Lung (tissue), 16 donors: ENCODE results near the gene KLLN. TPM values are rescaled to one million over a fixed set of nuclear protein-coding genes. Genes with fewer than 3 reads are reported as not detected.
"Not testable (repeated sequence)": the region's sequence is repeated elsewhere in the genome, so short reads cannot be mapped to it uniquely, and the experiment has no call there.

ENCODE experiments used
- ATAC-seq: fragments of 200-7000 bp; cut with Tn5 transposase; one replicate; pipeline ENCODE4 v1.9.1; 2020; ENCODE audit warnings: moderate number of reproducible peaks; ENCODE audit not compliant: insufficient read depth, low FRiP score
- DNase-seq, 3 donors: peaks; one replicate each; pipeline ENCODE4 v3.0.0-alpha.2; 2013 to 2017
- H3K27ac ChIP-seq, 2 donors: one replicate each; pipeline ENCODE4 v1.5.1; 2013; ENCODE audit warnings: mild to moderate bottlenecking in 2 of 2, moderate library complexity in 2 of 2, control low read depth in 1 of 2, inconsistent platforms in 1 of 2, low read depth in 1 of 2, low read length in 1 of 2
- H3K27me3 ChIP-seq, 3 donors: one replicate each; pipeline ENCODE4 v1.5.1; 2013; ENCODE audit warnings: low read length in 2 of 3; ENCODE audit not compliant: control insufficient read depth in 3 of 3, insufficient read depth in 3 of 3
- H3K36me3 ChIP-seq, 4 donors: one replicate each; pipeline ENCODE4 v1.5.1; 2013; ENCODE audit warnings: low read length in 4 of 4, mild to moderate bottlenecking in 1 of 4, moderate library complexity in 1 of 4; ENCODE audit not compliant: control insufficient read depth in 4 of 4, insufficient read depth in 4 of 4
- H3K4me1 ChIP-seq, 5 donors: one replicate each; pipeline ENCODE4 v1.5.1; 2013; ENCODE audit warnings: low read length in 5 of 5, mild to moderate bottlenecking in 2 of 5, moderate library complexity in 1 of 5; ENCODE audit not compliant: control insufficient read depth in 5 of 5, insufficient read depth in 5 of 5
- H3K4me3 ChIP-seq: one replicate; pipeline ENCODE4 v1.5.1; 2013; ENCODE audit warnings: mild to moderate bottlenecking, control low read depth, moderate library complexity
- H3K9ac ChIP-seq, 2 donors: one replicate each; pipeline ENCODE4 v1.5.1; 2013; ENCODE audit warnings: low read length in 2 of 2, control low read depth in 1 of 2; ENCODE audit not compliant: insufficient read depth in 1 of 2
- H3K9me3 ChIP-seq, 4 donors: one replicate each; pipeline ENCODE4 v1.5.1; 2013; ENCODE audit warnings: low read length in 3 of 4, mild to moderate bottlenecking in 1 of 4, moderate library complexity in 1 of 4; ENCODE audit not compliant: control insufficient read depth in 4 of 4, insufficient read depth in 3 of 4
- WGBS, 2 donors: extraction: QIAGEN DNeasy Blood & Tissue Kit; methylation state at CpG; one replicate each; pipeline ENCODE4 v1.1.7; 2013; 5-methylcytosine and 5-hydroxymethylcytosine counted together
- long read RNA-seq, 5 donors: transcript quantifications; one replicate each; lab custom pipeline, GENCODE V29; 2026
- polyA plus RNA-seq, 2 donors: library from polyadenylated mRNA; stranded (reverse); fragments of 200-250 nt; gene quantifications; one replicate each; pipeline ENCODE4 v1.2.1, GENCODE V29; 2013
- total RNA-seq, 2 donors: library from RNA; depleted of rRNA in 1 of 2; stranded (reverse); fragments of >200 nt in 1 of 2; gene quantifications; one replicate each; pipeline ENCODE4 v1.2.1, GENCODE V29; 2014 to 2021
- TF ChIP-seq, protein P1 (sequence below): IDR thresholded peaks from 2 replicates; pipeline ENCODE4 v1.5.1; 2012; ENCODE audit warnings: mild to moderate bottlenecking; ENCODE audit errors: control extremely low read depth, extremely low read depth
- donor health status: control.
- donor health status: control.
- donor health status: Bipolar disorder and iron deficiency.
- donor health status: healthy.
- donor health status: DM: yes; HTN: yes; CAD: no.

KLLN gene, protein sequence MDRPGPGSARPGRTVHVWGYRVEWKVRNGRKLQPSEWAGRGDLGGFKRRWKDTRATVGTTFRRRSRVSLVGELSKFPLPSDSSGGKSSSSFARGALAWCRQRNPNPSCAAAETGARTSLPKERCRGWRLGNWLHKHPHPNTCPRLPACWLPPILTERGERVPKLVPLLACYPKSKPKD
- total RNA-seq (1 to 10 TPM; 1.1 to 1.5 TPM), polyA plus RNA-seq (under 1 TPM; 0.14 to 0.66 TPM)
- long read RNA-seq, donor 1, full-length matches to known transcripts = 1 of 1 reads
- long read RNA-seq, donor 1, partial matches to known transcripts = 0 of 1 reads
- long read RNA-seq, donor 1, other reads (novel, unspliced or antisense) = 0 of 1 reads
- long read RNA-seq, donor 2, full-length matches to known transcripts = 1 of 1 reads
- long read RNA-seq, donor 2, partial matches to known transcripts = 0 of 1 reads
- long read RNA-seq, donor 2, other reads (novel, unspliced or antisense) = 0 of 1 reads
- long read RNA-seq, donor 3 = 0 reads
- long read RNA-seq, donor 4, full-length matches to known transcripts = 2 of 2 reads
- long read RNA-seq, donor 4, partial matches to known transcripts = 0 of 2 reads
- long read RNA-seq, donor 4, other reads (novel, unspliced or antisense) = 0 of 2 reads
- long read RNA-seq, donor 5, full-length matches to known transcripts = 2 of 2 reads
- long read RNA-seq, donor 5, partial matches to known transcripts = 0 of 2 reads
- long read RNA-seq, donor 5, other reads (novel, unspliced or antisense) = 0 of 2 reads

DNA sequence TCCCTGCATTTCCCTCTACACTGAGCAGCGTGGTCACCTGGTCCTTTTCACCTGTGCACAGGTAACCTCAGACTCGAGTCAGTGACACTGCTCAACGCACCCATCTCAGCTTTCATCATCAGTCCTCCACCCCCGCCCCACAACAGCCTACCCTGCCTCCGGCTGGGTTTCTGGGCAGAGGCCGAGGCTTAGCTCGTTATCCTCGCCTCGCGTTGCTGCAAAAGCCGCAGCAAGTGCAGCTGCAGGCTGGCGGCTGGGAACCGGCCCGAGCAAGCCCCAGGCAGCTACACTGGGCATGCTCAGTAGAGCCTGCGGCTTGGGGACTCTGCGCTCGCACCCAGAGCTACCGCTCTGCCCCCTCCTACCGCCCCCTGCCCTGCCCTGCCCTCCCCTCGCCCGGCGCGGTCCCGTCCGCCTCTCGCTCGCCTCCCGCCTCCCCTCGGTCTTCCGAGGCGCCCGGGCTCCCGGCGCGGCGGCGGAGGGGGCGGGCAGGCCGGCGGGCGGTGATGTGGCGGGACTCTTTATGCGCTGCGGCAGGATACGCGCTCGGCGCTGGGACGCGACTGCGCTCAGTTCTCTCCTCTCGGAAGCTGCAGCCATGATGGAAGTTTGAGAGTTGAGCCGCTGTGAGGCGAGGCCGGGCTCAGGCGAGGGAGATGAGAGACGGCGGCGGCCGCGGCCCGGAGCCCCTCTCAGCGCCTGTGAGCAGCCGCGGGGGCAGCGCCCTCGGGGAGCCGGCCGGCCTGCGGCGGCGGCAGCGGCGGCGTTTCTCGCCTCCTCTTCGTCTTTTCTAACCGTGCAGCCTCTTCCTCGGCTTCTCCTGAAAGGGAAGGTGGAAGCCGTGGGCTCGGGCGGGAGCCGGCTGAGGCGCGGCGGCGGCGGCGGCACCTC lies at the start of gene KLLN, which contains the start of gene PTEN:
KLLN (minus strand) TSS at position 481 of the 891 bp plus-strand sequence. CDS start 1,046 bp downstream, outside the sequence.
PTEN (plus strand) TSS at position 573 of the 891 bp plus-strand sequence. CDS start 845 bp downstream, outside the sequence.
- Histone ChIP-seq H3K9me3 (no peaks in the 10 kb centered on the region), H3K4me1 (peaks cover 0 to 6% (median 0%) of the 10 kb centered on the region in 5 donors), H3K27me3 (no peaks in the 10 kb centered on the region), H3K27ac (peak within 1 kb of the TSS; percentile 92 to 100), H3K4me3 (peak within 1 kb of the TSS; percentile 71), H3K9ac (peak within 1 kb of the TSS; percentile 83 to 94), H3K36me3 (peaks cover 0 to 23% (median 0%) of the 10 kb centered on the region in 4 donors)
- WGBS, 2 donors = 0 to 1% methylated on average over 58 to 89 of the region's 89 CpGs
- TF ChIP-seq, protein P1, sequence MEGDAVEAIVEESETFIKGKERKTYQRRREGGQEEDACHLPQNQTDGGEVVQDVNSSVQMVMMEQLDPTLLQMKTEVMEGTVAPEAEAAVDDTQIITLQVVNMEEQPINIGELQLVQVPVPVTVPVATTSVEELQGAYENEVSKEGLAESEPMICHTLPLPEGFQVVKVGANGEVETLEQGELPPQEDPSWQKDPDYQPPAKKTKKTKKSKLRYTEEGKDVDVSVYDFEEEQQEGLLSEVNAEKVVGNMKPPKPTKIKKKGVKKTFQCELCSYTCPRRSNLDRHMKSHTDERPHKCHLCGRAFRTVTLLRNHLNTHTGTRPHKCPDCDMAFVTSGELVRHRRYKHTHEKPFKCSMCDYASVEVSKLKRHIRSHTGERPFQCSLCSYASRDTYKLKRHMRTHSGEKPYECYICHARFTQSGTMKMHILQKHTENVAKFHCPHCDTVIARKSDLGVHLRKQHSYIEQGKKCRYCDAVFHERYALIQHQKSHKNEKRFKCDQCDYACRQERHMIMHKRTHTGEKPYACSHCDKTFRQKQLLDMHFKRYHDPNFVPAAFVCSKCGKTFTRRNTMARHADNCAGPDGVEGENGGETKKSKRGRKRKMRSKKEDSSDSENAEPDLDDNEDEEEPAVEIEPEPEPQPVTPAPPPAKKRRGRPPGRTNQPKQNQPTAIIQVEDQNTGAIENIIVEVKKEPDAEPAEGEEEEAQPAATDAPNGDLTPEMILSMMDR = no peak
- peak; percentile 68 for ATAC-seq
- DNase-seq = peak; percentile 94 to 98 (median 96)

- H3K4me3 ChIP-seq, H3K9ac ChIP-seq, H3K27ac ChIP-seq, H3K9me3 ChIP-seq, ATAC-seq, H3K27me3 ChIP-seq, DNase-seq, H3K4me1 ChIP-seq: not testable (repeated sequence)
- 96 to 98% methylated on average over 8 of the region's 8 CpGs for WGBS, 2 donors
- H3K36me3 ChIP-seq = peaks cover 0 to 23% (median 6%) of the 10 kb centered on the region in 4 donors
Observed at GRCh38 chr10:87903396-87903795, 40.1 kb upstream of the KLLN start.

DNA sequence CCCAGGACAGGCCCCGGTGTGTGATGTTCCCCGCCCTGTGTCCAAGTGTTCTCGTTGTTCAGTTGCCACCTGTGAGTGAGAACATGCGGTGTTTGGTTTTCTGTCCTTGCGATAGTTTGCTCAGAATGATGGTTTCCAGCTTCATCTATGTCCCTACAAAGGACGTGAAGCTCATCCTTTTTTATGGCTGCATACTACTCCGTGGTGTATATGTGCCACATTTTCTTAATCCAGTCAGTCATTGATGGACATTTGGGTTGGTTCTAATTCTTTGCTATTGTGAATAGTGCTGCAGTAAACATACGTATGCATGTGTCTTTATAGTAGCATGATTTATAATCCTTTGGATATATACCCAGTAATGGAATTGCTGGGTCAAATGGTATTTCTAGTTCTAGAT lies 34.6 kb upstream of the KLLN start:
- peaks cover 1 to 20% (median 3%) of the 10 kb centered on the region in 4 donors for H3K36me3 ChIP-seq
- WGBS, 2 donors = 97% methylated on average over 8 of the region's 8 CpGs
- not testable (repeated sequence) for H3K4me1 ChIP-seq, H3K27ac ChIP-seq, H3K9ac ChIP-seq, DNase-seq, ATAC-seq, H3K9me3 ChIP-seq, H3K4me3 ChIP-seq, H3K27me3 ChIP-seq

DNA sequence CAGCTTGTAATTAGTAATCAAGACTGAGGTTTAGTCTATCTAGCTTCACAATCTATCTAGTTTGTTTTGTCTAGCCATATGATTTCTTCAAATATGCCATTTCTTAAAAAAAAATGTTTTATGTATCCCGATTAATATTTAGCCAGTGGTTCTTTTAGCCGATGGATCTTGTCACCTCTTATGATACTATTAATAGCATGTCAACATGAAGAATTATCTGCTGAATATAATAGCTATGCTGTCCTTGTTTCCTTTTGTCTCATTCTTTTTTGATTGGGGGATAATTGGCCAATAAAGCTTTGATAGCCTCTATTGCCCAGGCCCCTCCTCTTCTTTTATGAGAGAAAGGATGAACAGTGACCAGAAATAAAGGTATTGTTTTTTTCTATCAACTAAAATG lies 32.9 kb upstream of the KLLN start:
- peaks cover 0 to 14% (median 0%) of the 10 kb centered on the region in 5 donors for H3K4me1 ChIP-seq
- DNase-seq (no peak), ATAC-seq (no peak)
- H3K4me3 ChIP-seq = no peak overlapping the region
- TF ChIP-seq, protein P1 = no peak
- peaks cover 1 to 19% (median 6%) of the 10 kb centered on the region in 4 donors for H3K36me3 ChIP-seq
- H3K9ac ChIP-seq = no peak overlapping the region
- no peaks in the 10 kb centered on the region for H3K27me3 ChIP-seq
- H3K27ac ChIP-seq = no peak overlapping the region
- no peaks in the 10 kb centered on the region for H3K9me3 ChIP-seq
- 64 to 77% methylated on average over 2 of the region's 2 CpGs for WGBS, 2 donors
